GM12878 (cell line): ENCODE data around the gene YARS2. TPM values are rescaled to one million over a fixed set of nuclear protein-coding genes. Genes with fewer than 3 reads are reported as not detected.

Source experiments
- ATAC-seq: fragments of 200-7000 bp; cut with Tn5 transposase; 3 replicates; pipeline ENCODE4 v1.9.1; 2020; ENCODE audit warnings: mild to moderate bottlenecking, moderate library complexity
- BruUV-seq: library from RNA; stranded (reverse); fragments of 400-500 nt; replicated peaks from 2 replicates; lab custom pipeline; 2021; lab: Mats Ljungman, UMichigan
- CTCF ChIA-PET: fragments of 300-600 bp; sonication (Branson Sonifier 250); formaldehyde crosslinking; extraction: SDS; loops from one replicate; lab custom pipeline; 2021; ENCODE audit warnings: inconsistent platforms; lab: Yijun Ruan, JAX
- POLR2A ChIA-PET: fragments of 350-600 bp; formaldehyde crosslinking; extraction: SDS; loops from one replicate; lab custom pipeline; 2021; ENCODE audit warnings: inconsistent platforms; lab: Charles Lee
- RAD21 ChIA-PET: fragments of 300-600 bp; sonication (Branson Sonifier 250); formaldehyde crosslinking; loops from one replicate; lab custom pipeline; 2023; ENCODE audit warnings: antibody characterized with exemption; ENCODE audit not compliant: unreplicated experiment; lab: Charles Lee
- SMC1A ChIA-PET: fragments of 300-600 bp; sonication (Branson Sonifier 250); formaldehyde crosslinking; loops from one replicate; lab custom pipeline; 2023; ENCODE audit not compliant: unreplicated experiment, uncharacterized antibody; lab: Charles Lee
- DNase-seq: peaks from one replicate; pipeline ENCODE4 v3.0.0-alpha.2; 2011; ENCODE audit warnings: low read depth, low spot score
- FAIRE-seq: peaks from 3 replicates; lab custom pipeline; 2011; peaks lifted over from hg19 to GRCh38; lab: Jason Lieb, UNC
- H2AFZ ChIP-seq: 2 replicates; pipeline ENCODE4 v1.6.0; 2011; ENCODE audit warnings: low read depth, low read length, control low read depth; ENCODE audit not compliant: control insufficient read depth
- H3K27ac ChIP-seq: 2 replicates; pipeline ENCODE4 v1.5.1; 2011; ENCODE audit warnings: control low read depth; ENCODE audit not compliant: control insufficient read depth, insufficient read depth
- H3K27me3 ChIP-seq, 2 experiments: replicated peaks in 1 of 2; 2 replicates each; pipeline versions ENCODE4 v1.6.0 to v1.6.1; 2011; ENCODE audit warnings: low read length in 1 of 2; ENCODE audit not compliant: control insufficient read depth in 2 of 2, insufficient read depth in 2 of 2
- H3K36me3 ChIP-seq, 2 experiments: 2 replicates each; pipeline ENCODE4 v1.5.1; 2011; ENCODE audit warnings: low read length in 1 of 2; ENCODE audit not compliant: control insufficient read depth in 2 of 2, insufficient read depth in 2 of 2
- H3K4me1 ChIP-seq: 2 replicates; pipeline ENCODE4 v1.6.1; 2011; ENCODE audit warnings: mild to moderate bottlenecking, low read length, moderate library complexity, mixed read lengths; ENCODE audit not compliant: control insufficient read depth, insufficient read depth
- H3K4me2 ChIP-seq: 2 replicates; pipeline ENCODE4 v1.6.0; 2011; ENCODE audit warnings: control low read depth; ENCODE audit not compliant: control insufficient read depth, insufficient read depth
- H3K4me3 ChIP-seq: fragments of 200-600 bp; sonication (generic); 2 replicates; pipeline ENCODE4 v1.5.1; 2016
- H3K79me2 ChIP-seq: 2 replicates; pipeline ENCODE4 v1.6.0; 2011; ENCODE audit warnings: low read length; ENCODE audit not compliant: control insufficient read depth, insufficient read depth
- H3K9ac ChIP-seq: 2 replicates; pipeline ENCODE4 v1.8.0; 2011; ENCODE audit warnings: low read length, control low read depth, mixed read lengths; ENCODE audit not compliant: control insufficient read depth, insufficient read depth
- H3K9me3 ChIP-seq: replicated peaks from 3 replicates; pipeline ENCODE4 v1.5.1; 2011; ENCODE audit warnings: mild to moderate bottlenecking, low read length; ENCODE audit not compliant: control insufficient read depth, insufficient read depth
- H4K20me1 ChIP-seq: 2 replicates; pipeline ENCODE4 v1.6.0; 2011; ENCODE audit not compliant: control insufficient read depth, insufficient read depth
- CHD2 ChIP-seq: IDR thresholded peaks from 2 replicates; pipeline ENCODE4 v1.6.1; 2011; ENCODE audit warnings: low read depth, low read length, improper control_type of control experiment, borderline replicate concordance
- ESRRA ChIP-seq: IDR thresholded peaks from 2 replicates; pipeline ENCODE4 v1.6.1; 2012; ENCODE audit warnings: mild to moderate bottlenecking, low read length, improper control_type of control experiment
- JUNB ChIP-seq: IDR thresholded peaks from 2 replicates; pipeline ENCODE4 v1.6.1; 2016; ENCODE audit warnings: antibody characterized with exemption, mild to moderate bottlenecking
- MTA3 ChIP-seq: IDR thresholded peaks from 2 replicates; pipeline ENCODE4 v1.6.1; 2012; ENCODE audit warnings: low read length, inconsistent platforms, borderline replicate concordance
- NR2C2 ChIP-seq: IDR thresholded peaks from 2 replicates; pipeline ENCODE4 v1.6.1; 2011; ENCODE audit warnings: borderline replicate concordance, low read depth; ENCODE audit not compliant: control insufficient read depth, insufficient read length
- RUNX3 ChIP-seq: IDR thresholded peaks from 2 replicates; pipeline ENCODE4 v1.6.1; 2012; ENCODE audit warnings: low read length, inconsistent platforms
- USF2 ChIP-seq: IDR thresholded peaks from 2 replicates; pipeline ENCODE4 v1.6.1; 2011; ENCODE audit warnings: low read depth, low read length, improper control_type of control experiment, borderline replicate concordance
- ZNF217 ChIP-seq: fragments of 450-650 bp; IDR thresholded peaks from 2 replicates; pipeline ENCODE4 v1.6.1; 2017; ENCODE audit warnings: antibody characterized with exemption, mild to moderate bottlenecking
- ZNF384 ChIP-seq: IDR thresholded peaks from 2 replicates; pipeline ENCODE4 v1.6.1; 2012; ENCODE audit warnings: low read depth, mild to moderate bottlenecking, low read length, improper control_type of control experiment, borderline replicate concordance
- ZZZ3 ChIP-seq: IDR thresholded peaks from 2 replicates; pipeline ENCODE4 v1.6.1; 2011; ENCODE audit warnings: low read depth; ENCODE audit not compliant: control insufficient read depth, insufficient read length
- WGBS: methylation state at CpG from one replicate; pipeline ENCODE4 v1.1.6; 2016; ENCODE audit warnings: low lambda C conversion rate; ENCODE audit not compliant: insufficient replicate concordance, insufficient coverage; ENCODE audit errors: missing lambda C conversion rate; 5-methylcytosine and 5-hydroxymethylcytosine counted together
- in situ Hi-C: fragments of 300-500 bp; cut with MboI; formaldehyde crosslinking; loops from 9 replicates; pipeline ENCODE4 v1.14.3; 2018; ENCODE audit warnings: mixed read lengths
- intact Hi-C: fragments of 100-400 bp; cut with micrococcal nuclease; formaldehyde crosslinking; loops from one replicate; pipeline ENCODE4 v1.14.2; 2022; ENCODE audit not compliant: unreplicated experiment
- polyA plus RNA-seq, 11 experiments: library from polyadenylated mRNA; depleted of rRNA in 4 of 11; unstranded in 6 of 11; stranded (reverse) in 5 of 11; fragments of >200 nt; fragmentation: Nextera tagmentation in 4 of 11; fragmentation: Illumina TruSeq in 1 of 11; extraction: Ambion mirVana in 4 of 11; extraction: Trizol in 1 of 11; gene quantifications; 1 replicate in 1 of 11; 2 replicates in 10 of 11; pipeline versions ENCODE4 v1.2.1 to v1.2.3, GENCODE V29; 2011 to 2016; ENCODE audit warnings: inconsistent platforms in 2 of 11, missing spikeins in 2 of 11, low read depth in 1 of 11
- total RNA-seq, 4 experiments: library from RNA; depleted of rRNA in 3 of 4; stranded (reverse); fragments of >200 nt in 3 of 4; fragmentation: Illumina TruSeq in 1 of 4; extraction: Trizol in 1 of 4; gene quantifications; 2 replicates each; pipeline versions ENCODE4 v1.2.1 to v1.2.3, GENCODE V29; 2013 to 2021
- TF ChIP-seq, protein P1 (sequence below): fragments of 450-650 bp; IDR thresholded peaks from 2 replicates; pipeline ENCODE4 v1.6.1; 2018; ENCODE audit warnings: borderline replicate concordance, mild to moderate bottlenecking; ENCODE audit not compliant: partially characterized antibody
- TF ChIP-seq, protein P2 (sequence below): fragments of 150-350 bp; IDR thresholded peaks from 2 replicates; pipeline ENCODE4 v1.6.1; 2016; ENCODE audit warnings: low read depth, low read length
- TF ChIP-seq, protein P3 (sequence below): fragments of 450-650 bp; formaldehyde crosslinking; IDR thresholded peaks from 2 replicates; pipeline ENCODE4 v1.4.0; 2022; ENCODE audit warnings: mild to moderate bottlenecking, moderate library complexity

The YARS2 gene
- total and polyA plus RNA-seq, 10 of the 15 experiments (the other 5 are each of a cell fraction or from before 2014, with no cell fraction given), result 13.4 to 46.7 (median 29.6) TPM

DNA sequence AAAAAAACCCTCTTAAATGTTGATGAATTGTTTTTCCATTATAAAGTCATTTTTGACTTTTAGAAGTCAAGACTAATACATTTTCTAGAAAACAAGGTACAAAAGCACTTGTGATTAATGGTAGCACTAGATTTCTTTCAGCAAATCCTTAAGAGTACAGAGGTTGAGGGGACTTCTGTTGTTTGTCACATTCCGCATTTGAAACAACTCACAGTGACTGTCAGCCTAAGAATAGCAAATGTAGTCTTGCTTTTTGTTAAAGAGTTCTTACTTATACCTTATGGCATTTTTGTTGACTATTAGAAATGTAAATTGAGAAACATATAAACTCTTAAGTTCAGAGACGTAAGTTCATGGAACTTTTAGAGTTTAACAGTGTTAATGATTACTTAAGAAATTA, 16.4 kb downstream of the YARS2 start:
- Histone ChIP-seq H3K79me2 (no peaks in the 10 kb centered on the region), H3K9me3 (no peaks in the 10 kb centered on the region), H3K27me3 (no peaks in the 10 kb centered on the region), H3K4me3 (no peak overlapping the region), H3K9ac (no peak overlapping the region), H3K4me2 (no peak overlapping the region), H3K4me1 (no peaks in the 10 kb centered on the region), H3K27ac (no peak overlapping the region), H3K36me3 (peaks cover 0 to 34% of the 10 kb centered on the region in 2 experiments), H4K20me1 (no peaks in the 10 kb centered on the region), H2AFZ (no peak overlapping the region)
- BruUV-seq, result no TSS peak
- in situ Hi-C loops (no loop called here), intact Hi-C loops (no loop called here)
- FAIRE-seq (no peak), DNase-seq (no peak), ATAC-seq (no peak)
- POLR2A ChIA-PET, result no interaction called here
- CTCF ChIA-PET, result no interaction called here
- SMC1A ChIA-PET, result no interaction called here
- RAD21 ChIA-PET, result no interaction called here
- WGBS, result 100% methylated on average over 2 of the region's 2 CpGs
- TF ChIP-seq JUNB, result no peak
- TF ChIP-seq NR2C2, result no peak
- TF ChIP-seq, protein P1, sequence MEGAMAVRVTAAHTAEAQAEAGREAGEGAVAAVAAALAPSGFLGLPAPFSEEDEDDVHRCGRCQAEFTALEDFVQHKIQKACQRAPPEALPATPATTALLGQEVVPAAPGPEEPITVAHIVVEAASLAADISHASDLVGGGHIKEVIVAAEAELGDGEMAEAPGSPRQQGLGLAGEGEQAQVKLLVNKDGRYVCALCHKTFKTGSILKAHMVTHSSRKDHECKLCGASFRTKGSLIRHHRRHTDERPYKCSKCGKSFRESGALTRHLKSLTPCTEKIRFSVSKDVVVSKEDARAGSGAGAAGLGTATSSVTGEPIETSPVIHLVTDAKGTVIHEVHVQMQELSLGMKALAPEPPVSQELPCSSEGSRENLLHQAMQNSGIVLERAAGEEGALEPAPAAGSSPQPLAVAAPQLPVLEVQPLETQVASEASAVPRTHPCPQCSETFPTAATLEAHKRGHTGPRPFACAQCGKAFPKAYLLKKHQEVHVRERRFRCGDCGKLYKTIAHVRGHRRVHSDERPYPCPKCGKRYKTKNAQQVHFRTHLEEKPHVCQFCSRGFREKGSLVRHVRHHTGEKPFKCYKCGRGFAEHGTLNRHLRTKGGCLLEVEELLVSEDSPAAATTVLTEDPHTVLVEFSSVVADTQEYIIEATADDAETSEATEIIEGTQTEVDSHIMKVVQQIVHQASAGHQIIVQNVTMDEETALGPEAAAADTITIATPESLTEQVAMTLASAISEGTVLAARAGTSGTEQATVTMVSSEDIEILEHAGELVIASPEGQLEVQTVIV, result no peak
- no peak for TF ChIP-seq USF2
- no peak for TF ChIP-seq ZNF217
- no peak for TF ChIP-seq ESRRA
- no peak for TF ChIP-seq RUNX3
- no peak for TF ChIP-seq ZNF384
- no peak for TF ChIP-seq ZZZ3
- TF ChIP-seq, protein P2, sequence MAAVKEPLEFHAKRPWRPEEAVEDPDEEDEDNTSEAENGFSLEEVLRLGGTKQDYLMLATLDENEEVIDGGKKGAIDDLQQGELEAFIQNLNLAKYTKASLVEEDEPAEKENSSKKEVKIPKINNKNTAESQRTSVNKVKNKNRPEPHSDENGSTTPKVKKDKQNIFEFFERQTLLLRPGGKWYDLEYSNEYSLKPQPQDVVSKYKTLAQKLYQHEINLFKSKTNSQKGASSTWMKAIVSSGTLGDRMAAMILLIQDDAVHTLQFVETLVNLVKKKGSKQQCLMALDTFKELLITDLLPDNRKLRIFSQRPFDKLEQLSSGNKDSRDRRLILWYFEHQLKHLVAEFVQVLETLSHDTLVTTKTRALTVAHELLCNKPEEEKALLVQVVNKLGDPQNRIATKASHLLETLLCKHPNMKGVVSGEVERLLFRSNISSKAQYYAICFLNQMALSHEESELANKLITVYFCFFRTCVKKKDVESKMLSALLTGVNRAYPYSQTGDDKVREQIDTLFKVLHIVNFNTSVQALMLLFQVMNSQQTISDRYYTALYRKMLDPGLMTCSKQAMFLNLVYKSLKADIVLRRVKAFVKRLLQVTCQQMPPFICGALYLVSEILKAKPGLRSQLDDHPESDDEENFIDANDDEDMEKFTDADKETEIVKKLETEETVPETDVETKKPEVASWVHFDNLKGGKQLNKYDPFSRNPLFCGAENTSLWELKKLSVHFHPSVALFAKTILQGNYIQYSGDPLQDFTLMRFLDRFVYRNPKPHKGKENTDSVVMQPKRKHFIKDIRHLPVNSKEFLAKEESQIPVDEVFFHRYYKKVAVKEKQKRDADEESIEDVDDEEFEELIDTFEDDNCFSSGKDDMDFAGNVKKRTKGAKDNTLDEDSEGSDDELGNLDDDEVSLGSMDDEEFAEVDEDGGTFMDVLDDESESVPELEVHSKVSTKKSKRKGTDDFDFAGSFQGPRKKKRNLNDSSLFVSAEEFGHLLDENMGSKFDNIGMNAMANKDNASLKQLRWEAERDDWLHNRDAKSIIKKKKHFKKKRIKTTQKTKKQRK, result no peak
- TF ChIP-seq CHD2, result no peak
- TF ChIP-seq MTA3, result no peak
- TF ChIP-seq, protein P3, sequence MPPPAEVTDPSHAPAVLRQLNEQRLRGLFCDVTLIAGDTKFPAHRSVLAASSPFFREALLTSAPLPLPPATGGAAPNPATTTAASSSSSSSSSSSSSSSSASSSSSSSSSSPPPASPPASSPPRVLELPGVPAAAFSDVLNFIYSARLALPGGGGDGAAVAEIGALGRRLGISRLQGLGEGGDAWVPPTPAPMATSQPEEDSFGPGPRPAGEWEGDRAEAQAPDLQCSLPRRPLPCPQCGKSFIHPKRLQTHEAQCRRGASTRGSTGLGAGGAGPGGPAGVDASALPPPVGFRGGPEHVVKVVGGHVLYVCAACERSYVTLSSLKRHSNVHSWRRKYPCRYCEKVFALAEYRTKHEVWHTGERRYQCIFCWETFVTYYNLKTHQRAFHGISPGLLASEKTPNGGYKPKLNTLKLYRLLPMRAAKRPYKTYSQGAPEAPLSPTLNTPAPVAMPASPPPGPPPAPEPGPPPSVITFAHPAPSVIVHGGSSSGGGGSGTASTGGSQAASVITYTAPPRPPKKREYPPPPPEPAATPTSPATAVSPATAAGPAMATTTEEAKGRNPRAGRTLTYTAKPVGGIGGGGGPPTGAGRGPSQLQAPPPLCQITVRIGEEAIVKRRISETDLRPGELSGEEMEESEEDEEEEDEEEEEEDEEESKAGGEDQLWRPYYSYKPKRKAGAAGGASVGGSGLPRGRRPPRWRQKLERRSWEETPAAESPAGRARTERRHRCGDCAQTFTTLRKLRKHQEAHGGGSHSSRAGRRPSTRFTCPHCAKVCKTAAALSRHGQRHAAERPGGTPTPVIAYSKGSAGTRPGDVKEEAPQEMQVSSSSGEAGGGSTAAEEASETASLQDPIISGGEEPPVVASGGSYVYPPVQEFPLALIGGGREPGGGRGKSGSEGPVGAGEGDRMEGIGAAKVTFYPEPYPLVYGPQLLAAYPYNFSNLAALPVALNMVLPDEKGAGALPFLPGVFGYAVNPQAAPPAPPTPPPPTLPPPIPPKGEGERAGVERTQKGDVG, result no peak
